Activated CD4-positive, alpha-beta T cell treated with anti-CD3 and anti-CD28 coated beads for 48 hours (primary cell): ENCODE measurements around the gene MICAL3.

ENCODE experiments used
- DNase-seq: peaks from one replicate; pipeline ENCODE4 v3.0.0-alpha.2; 2020

MICAL3 gene

GRCh38 chr22:17864398-17865182 is 159.8 kb downstream of the MICAL3 start:
- no peak for DNase-seq

GRCh38 chr22:17862646-17863181 is 161.6 kb downstream of the MICAL3 start:
- no peak for DNase-seq

GRCh38 chr22:17861909-17862308 is 162.5 kb downstream of the MICAL3 start:
- DNase-seq: no peak

DNA sequence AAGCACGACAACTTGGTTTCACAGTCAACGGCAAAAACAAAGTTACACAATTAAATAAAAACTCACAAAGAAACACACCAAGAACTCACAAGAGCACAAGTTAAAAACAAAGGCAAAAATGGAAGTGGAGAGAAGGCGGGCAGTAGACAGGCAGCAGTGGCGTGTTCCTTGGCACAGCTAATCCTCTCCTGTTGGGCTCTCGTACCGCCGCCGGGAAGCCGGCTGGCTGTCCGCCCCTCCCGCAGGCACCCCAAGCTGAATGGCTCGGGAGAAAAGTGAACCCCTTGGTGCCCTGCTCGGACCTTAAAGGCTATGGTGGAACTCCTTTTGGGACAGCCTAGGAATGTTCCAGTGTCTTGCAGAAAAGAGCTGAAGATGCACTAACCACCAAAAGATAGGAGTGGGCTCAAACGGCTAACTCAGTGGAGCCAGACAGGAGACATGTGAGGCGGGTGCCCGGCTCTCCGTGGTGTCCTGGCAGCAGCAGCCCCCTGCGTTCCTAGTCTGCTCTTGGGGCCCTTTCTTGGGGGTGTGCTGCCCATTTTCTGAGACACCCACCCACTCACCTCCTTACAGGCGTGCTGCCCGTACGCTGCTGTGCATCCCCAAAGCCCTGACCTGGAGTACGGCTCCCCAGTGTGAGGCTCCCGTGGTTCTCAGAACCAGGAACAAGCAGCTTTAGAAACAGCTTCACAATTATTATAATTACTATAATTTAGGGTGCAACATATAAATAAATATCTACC is 164.0 kb downstream of the MICAL3 start:
- DNase-seq: no peak

- no peak for DNase-seq
Observed at GRCh38 chr22:17858033-17858432, 166.3 kb downstream of the MICAL3 start.

DNA sequence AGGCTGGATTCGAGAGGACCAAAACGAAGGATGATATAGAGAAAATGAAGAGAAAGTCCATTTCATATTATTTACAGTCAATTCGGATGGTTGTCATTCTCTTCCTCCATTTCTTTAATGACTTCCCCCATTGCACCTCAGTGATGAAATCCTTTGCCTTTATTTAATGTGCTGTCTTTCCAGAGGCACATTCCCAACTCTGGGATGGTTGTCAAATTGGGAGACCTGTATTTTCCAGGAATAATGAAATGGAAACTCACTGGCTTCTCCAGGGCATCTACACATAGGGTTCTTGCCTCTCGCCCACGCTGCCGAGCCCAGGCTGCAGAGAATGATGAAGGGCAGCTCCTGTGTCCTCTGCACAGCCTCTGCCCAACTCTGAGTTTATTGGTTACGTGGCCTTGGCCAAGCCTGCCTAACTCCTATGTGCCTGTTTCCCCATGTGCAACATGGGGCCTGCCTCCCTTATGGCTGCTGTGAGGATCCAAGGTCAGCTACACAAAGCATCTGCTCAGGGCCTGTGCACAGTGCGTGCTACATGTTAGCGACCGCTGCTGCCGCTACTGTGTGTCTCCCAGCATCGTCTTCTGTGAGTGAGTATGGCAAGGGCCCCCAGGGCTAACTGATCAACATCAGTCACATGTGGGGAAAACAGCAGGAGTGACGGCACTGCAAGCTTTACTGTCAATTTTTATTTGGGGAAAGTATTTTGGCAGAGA is 168.6 kb downstream of the MICAL3 start:
- DNase-seq: no peak

DNA sequence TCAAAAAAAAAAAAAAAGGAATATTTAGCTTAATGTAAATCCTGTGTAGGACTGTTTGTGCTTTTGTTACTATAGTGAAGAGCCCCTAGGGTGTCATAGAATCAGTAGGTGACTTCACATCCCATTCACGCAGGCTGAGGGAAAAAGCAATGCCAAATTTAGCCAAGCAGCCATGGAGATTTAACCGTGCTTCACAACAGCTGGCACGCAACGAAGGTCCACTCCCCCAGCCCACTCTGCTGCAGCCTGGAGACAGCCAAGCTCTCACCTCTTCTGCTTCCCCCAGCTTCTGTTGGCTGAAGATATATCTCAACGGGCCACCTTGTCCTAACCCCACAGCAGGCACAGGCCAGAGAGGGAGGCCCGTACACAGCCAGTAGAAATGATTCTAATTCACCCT is 171.3 kb downstream of the MICAL3 start:
- no peak for DNase-seq

- DNase-seq: no peak
Observed at GRCh38 chr22:17851759-17852158, 172.6 kb downstream of the MICAL3 start.

DNA sequence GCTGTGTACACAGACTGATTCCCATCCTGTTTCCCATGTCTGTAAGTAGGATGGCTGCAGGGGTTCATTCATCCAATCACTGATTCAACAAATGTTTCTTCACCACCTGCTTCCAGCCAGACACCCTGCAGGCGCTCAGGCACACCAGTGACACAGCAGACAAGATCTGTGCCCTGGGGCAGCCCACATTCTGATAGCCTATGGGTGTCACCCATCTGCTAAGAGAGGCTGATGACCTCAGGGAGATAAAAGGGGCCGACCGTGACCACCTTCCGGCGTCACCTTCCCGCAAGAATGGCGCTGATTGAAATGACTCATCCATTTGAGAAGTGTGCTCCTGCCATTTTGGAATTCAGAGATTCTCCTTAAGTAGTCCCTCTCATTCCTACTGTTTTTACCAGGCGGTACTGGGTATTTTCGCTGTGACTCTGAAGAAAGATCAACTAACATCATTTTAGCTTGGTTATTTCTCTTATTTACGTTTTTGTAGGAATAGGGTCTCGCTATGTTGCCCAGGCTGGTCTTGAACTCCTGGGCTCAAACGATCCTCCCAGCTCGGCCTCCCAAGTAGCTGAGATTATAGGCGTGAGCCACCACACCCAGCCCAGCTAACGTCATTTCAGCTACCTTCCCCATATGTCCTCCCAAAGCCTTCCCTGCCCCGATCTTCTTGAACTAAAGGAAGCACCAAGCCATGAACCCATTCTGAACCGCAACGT is 176.8 kb downstream of the MICAL3 start:
- no peak for DNase-seq

DNA sequence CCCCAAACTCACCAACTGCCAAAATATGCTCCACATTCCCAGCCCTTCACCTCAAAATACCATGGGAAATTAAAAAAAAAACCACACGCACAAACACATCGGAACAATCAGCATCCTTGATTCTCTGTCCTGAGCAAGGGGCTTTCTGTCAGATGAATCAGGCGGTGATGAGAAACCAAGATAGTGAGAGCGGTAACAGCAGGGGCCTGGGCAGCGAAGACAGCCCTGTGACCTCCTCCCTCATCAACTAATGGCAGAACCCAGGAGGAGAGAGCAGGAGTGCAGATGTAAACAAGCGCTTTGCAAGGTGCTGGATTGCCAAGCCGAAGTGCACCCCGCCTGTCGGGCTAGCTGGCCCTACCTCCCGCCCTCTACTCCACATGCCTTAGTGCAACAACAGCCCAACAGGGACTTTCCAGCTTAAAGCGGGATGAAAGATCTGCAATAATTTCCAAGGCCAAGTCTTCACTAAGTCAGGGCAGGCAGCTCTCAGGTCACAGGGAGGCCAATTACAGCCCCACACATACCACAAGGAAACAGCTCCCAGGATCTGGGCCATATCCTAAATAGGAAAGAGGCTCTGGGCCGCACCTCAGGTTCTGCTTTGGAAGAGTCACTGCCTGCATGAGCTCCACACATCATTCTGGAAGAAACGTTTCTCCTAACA is 177.9 kb downstream of the MICAL3 start:
- DNase-seq: no peak

GRCh38 chr22:17845790-17846189 is 178.6 kb downstream of the MICAL3 start:
- no peak for DNase-seq

DNA sequence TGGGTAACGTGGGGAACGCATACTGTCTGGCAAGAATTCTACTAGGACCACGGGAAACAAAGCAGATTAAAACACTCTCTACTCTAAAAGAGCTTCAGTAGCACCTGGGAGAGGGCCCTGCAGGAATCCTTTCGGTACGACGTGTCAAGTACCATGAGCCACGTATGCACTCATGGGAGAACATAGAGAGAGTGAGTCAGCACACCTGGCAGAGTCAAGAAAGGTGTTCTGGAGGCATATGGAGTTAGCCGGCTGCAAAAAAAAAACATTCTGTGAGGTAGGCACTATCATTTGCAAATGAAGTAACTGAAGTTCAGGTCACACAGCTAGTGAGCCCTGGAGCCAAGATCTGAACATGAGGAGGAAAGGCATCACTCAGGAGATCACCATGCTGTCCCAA is 179.0 kb downstream of the MICAL3 start:
- DNase-seq: no peak

GRCh38 chr22:17844150-17844549 is 180.2 kb downstream of the MICAL3 start:
- no peak for DNase-seq

DNA sequence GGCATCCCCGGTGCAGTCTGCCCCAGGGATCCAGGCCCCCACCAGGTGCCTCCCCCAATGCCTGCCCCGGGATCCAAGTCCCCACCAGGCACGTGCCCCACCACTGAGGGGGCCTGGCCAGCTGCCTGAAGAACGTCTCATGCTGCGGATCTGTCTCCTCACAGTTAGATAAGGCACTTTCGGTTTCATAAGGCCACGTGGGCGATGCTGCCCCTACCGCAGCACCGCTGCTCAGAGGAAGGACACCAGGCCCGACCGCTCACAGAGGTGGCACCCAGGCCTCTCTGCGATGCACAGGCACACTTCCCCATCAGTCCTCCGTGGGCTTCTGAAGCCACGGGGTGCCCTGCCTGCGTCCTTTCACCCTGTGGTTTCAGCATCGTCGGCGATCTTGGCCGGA is 182.0 kb downstream of the MICAL3 start:
- DNase-seq: peak; percentile 40

GRCh38 chr22:17841836-17842235 is 182.5 kb downstream of the MICAL3 start:
- DNase-seq: no peak

GRCh38 chr22:17838180-17838865 is 186.0 kb downstream of the MICAL3 start:
- no peak for DNase-seq

- DNase-seq: no peak
Observed at GRCh38 chr22:17836992-17837742, 187.2 kb downstream of the MICAL3 start.

DNA sequence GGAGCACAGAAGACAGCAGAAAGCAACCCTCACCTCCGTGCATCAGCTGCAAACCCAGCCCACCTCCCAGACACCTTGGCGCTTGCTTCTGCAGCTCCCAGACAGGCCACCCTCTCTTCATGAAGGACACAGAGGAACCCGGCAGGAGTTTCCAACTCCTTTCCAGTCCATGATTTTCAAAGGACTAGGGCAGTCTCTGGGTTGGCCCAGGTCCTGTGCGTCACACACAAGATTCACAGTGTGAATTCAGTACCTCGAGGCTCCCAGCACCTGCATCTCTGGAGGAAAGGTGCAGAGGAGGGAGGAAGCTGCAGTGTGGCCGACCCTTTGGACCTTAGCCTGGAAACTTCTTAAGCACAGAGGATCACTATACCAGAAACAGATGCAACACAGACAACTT is 189.1 kb downstream of the MICAL3 start:
- no peak for DNase-seq

- no peak for DNase-seq
Observed at GRCh38 chr22:17833489-17833888, 190.9 kb downstream of the MICAL3 start.

- no peak for DNase-seq
Observed at GRCh38 chr22:17832665-17833064, 191.7 kb downstream of the MICAL3 start.
